Activated CD4-positive, alpha-beta T cell treated with anti-CD3 and anti-CD28 coated beads, Interleukin-2, Interleukin-4, amounts not matched to agents 100 ng/mL and 50 ng/mL, durations not matched to agents 16 hours and 8 hours (primary cell): ENCODE measurements around the gene SLCO2A1.

Experiments
- DNase-seq: peaks from one replicate; pipeline ENCODE4 v3.0.0-alpha.2; 2020; ENCODE audit warnings: low spot score

The SLCO2A1 gene

GRCh38 chr3:134034005-134034785 lies 4.5 kb upstream of the SLCO2A1 start:
- no peak for DNase-seq

GRCh38 chr3:134033315-134033996 lies 3.7 kb upstream of the SLCO2A1 start:
- DNase-seq = no peak

GRCh38 chr3:134031348-134031915 lies 1.7 kb upstream of the SLCO2A1 start:
- no peak for DNase-seq

GRCh38 chr3:134030379-134031347 lies 938 bp upstream of the SLCO2A1 start:
- no peak for DNase-seq

- DNase-seq = peak; percentile 3
Measured at GRCh38 chr3:134029256-134029733, 430 bp downstream of the SLCO2A1 start.

- DNase-seq = no peak
Measured at GRCh38 chr3:134028486-134029255, 1.1 kb downstream of the SLCO2A1 start.

GRCh38 chr3:134027631-134028030 lies 2.1 kb downstream of the SLCO2A1 start:
- no peak for DNase-seq

- no peak for DNase-seq
Measured at GRCh38 chr3:134020135-134020680, 9.5 kb downstream of the SLCO2A1 start.

GRCh38 chr3:134018850-134019249 lies 10.9 kb downstream of the SLCO2A1 start:
- DNase-seq = no peak

- no peak for DNase-seq
Measured at GRCh38 chr3:134018406-134018805, 11.3 kb downstream of the SLCO2A1 start.

GRCh38 chr3:134017490-134017889 lies 12.2 kb downstream of the SLCO2A1 start:
- DNase-seq = no peak

- DNase-seq = no peak
Measured at GRCh38 chr3:134014270-134014669, 15.5 kb downstream of the SLCO2A1 start.

GRCh38 chr3:134013280-134013679 lies 16.4 kb downstream of the SLCO2A1 start:
- no peak for DNase-seq

- no peak for DNase-seq
Measured at GRCh38 chr3:134009345-134010000, 20.3 kb downstream of the SLCO2A1 start.

- no peak for DNase-seq
Measured at GRCh38 chr3:134008630-134009156, 21.0 kb downstream of the SLCO2A1 start.

GRCh38 chr3:134007819-134008218 lies 21.9 kb downstream of the SLCO2A1 start:
- DNase-seq = no peak

GRCh38 chr3:134004841-134005240 lies 24.9 kb downstream of the SLCO2A1 start:
- DNase-seq = no peak

GRCh38 chr3:134003066-134003465 lies 26.7 kb downstream of the SLCO2A1 start:
- DNase-seq = no peak

GRCh38 chr3:134002306-134002705 lies 27.4 kb downstream of the SLCO2A1 start:
- DNase-seq = no peak

GRCh38 chr3:134001251-134001650 lies 28.5 kb downstream of the SLCO2A1 start:
- no peak for DNase-seq
